Stimulated activated CD4-positive, alpha-beta T cell treated with anti-CD3 and anti-CD28 coated beads, Interleukin-4, amount 100 ng/mL, for 1 hour (primary cell): ENCODE measurements around the gene EPN2.
"Not testable (repeated sequence)": the region's sequence is repeated elsewhere in the genome, so short reads cannot be mapped to it uniquely, and the experiment has no call there.

Experiments used
- DNase-seq: peaks from one replicate; pipeline ENCODE4 v3.0.0-alpha.2; 2020

EPN2 gene

DNA sequence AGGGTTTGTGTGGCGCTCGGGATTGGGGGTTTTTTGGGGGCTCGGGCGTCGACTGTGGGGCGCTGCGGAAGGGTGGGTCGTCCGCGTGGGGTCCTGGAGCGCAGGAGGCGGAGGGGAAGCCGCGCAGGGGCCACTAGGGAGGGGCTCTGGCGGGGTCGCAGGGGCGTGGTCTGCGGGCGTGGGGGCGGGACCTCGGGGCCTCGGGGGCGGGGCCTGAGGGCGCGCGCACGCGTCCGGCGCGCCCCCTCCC, at the start of gene EPN2:
TSS of gene EPN2 (plus strand) at position 228 of the 250 bp plus-strand sequence. CDS start 45,754 bp downstream, outside the sequence.
- DNase-seq, result peak; percentile 65

DNA sequence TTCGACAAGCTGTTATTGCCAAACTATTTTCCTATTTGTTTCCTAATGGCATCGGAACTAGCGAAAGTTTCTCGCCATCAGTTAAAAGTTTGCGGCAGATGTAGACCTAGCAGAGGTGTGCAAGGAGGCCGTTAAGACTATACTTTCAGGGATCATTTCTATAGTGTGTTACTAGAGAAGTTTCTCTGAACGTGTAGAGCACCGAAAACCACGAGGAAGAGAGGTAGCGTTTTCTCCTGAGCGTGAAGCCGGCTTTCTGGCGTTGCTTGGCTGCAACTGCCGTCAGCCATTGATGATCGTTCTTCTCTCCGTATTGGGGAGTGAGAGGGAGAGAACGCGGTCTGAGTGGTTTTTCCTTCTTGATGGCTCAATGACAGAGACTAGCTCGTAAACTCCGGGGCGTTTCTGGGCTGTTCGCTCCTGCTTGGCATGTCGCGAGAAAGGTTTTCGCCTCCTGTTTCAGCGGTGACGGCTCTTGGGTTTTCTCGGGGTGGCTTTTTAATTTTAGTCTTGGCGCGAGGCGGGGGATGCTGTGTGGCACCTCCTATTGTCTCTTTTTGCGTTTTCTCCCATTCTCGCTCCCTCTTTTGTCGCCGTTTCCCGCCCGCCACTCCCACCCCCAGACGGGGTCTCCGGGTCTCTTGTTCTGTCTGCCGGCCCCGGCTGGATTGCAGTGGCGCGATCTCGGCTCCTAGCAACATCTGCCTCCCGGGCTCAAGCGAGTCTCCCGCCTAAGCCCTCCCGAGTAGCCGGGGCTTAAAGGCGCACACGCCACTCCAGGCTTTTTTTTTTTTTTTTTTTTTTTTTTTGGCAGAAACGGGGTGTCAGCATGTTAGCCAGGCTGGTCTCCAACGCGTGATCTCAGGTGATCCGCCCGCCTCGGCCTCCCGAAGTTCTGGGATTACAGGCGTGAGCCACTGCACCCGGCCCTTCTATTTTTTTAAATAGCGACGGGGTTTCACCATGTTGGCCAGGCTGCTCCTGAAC, 49.0 kb upstream of the EPN2 start:
- not testable (repeated sequence) for DNase-seq

DNA sequence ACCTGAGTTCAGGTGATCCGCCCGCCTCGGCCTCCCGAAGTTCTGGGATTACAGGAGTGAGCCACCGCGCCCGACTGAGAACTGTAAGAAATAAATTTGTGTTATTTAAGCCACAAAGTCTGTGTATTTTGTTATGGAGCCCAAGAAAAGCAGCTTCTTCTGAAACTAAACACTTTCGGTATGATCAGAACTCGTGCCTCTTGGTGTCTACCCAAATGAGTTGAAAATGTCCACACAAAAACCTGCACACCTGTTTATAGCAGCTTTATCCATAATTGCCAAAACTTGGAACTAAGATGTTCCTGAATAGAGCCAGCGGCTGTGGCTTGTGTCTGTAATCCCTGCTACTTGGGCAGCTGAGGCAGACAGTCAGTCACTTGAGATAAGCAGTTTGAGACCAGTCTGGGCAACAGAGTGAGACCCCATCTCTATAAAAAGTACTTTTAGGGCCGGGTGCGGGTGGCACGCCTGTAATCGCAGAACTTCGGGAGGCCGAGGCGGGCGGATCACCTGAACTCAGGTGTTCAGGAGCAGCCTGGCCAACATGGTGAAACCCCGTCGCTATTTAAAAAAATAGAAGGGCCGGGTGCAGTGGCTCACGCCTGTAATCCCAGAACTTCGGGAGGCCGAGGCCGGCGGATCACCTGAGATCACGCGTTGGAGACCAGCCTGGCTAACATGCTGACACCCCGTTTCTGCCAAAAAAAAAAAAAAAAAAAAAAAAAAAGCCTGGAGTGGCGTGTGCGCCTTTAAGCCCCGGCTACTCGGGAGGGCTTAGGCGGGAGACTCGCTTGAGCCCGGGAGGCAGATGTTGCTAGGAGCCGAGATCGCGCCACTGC, 48.1 kb upstream of the EPN2 start:
- DNase-seq, result not testable (repeated sequence)

DNA sequence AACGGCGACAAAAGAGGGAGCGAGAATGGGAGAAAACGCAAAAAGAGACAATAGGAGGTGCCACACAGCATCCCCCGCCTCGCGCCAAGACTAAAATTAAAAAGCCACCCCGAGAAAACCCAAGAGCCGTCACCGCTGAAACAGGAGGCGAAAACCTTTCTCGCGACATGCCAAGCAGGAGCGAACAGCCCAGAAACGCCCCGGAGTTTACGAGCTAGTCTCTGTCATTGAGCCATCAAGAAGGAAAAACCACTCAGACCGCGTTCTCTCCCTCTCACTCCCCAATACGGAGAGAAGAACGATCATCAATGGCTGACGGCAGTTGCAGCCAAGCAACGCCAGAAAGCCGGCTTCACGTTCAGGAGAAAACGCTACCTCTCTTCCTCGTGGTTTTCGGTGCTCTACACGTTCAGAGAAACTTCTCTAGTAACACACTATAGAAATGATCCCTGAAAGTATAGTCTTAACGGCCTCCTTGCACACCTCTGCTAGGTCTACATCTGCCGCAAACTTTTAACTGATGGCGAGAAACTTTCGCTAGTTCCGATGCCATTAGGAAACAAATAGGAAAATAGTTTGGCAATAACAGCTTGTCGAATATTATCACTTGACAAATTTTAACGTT, 47.3 kb upstream of the EPN2 start:
- DNase-seq, result not testable (repeated sequence)

DNA sequence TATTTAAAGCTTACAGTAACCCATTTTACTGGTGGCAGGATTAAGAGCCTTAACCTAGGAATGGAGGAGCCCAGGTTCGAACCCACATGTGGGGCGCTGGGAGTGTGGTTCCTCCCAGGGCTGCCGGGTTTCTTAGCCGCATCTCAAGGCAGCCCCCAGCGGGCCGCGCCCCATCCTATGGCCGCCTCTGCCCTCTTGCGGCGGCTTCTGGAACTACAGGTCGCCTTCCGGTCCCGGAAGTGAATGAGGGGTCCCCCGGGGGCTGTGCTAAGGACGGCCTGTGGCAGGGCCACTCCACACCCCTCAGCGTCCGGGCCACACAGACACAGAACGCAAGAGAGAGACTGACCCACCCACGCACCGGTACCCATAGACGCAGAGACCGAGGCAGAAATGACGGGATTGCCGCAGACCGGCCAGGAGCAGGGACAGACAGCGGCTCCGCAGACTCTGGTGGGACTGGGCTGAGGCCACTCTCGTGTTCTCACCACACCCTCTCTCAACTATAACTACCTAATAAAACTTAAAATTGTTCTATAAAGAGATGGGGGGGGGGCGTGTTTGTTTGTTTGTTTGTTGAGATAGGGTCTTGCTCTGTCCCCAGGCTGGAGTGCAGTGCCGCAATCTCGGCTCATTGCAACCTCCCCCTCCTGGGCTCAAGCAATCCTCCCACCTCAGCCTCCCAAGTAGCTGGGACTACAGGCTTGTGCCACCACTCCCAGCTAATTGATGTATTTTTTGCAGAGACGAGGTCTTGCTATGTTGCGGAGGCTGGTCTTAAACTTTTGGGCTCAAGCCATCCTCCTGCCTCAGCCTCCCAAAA, 40.6 kb upstream of the EPN2 start:
- DNase-seq, result peak; percentile 5

DNA sequence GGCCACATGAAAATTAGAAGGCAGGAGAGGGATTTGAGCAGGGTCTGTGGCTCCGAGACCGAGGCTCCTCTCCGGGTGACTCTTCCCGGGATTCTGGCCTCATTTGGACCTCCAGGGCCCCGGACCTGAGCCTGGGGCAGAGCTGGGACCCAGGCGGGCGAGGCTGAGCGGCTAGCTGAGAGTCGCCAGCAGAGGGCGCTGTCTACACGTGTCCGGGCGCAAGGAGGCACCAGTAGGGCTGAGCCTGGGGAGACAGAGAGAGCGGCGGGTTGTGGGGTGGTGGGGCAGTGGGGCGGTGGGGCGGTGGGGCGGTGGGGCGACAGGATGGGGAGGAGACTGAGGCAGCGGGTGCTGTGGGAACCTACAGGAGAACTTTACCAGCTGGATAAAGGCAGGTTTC, 34.7 kb upstream of the EPN2 start:
- DNase-seq, result not testable (repeated sequence)

DNA sequence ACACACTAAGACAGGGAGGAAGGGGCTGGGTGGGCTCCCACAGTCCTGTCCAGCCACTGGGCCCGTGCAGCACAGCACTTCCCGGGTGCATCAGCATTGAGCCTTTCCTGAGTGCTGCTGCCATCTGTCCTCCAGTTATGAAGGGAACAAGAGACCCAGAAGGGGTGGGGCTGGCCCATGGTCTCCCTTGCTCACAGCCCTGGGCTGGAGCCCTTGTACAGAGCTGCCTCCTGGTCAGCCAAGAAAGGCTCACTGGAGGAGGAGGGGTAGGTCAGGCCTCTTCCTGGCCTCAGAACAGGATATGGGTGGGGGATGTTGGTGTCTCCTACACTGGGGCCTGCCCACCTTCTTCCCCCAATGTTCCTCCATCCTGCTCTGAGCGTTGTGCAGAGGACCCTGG, 33.7 kb upstream of the EPN2 start:
- DNase-seq, result not testable (repeated sequence)

DNA sequence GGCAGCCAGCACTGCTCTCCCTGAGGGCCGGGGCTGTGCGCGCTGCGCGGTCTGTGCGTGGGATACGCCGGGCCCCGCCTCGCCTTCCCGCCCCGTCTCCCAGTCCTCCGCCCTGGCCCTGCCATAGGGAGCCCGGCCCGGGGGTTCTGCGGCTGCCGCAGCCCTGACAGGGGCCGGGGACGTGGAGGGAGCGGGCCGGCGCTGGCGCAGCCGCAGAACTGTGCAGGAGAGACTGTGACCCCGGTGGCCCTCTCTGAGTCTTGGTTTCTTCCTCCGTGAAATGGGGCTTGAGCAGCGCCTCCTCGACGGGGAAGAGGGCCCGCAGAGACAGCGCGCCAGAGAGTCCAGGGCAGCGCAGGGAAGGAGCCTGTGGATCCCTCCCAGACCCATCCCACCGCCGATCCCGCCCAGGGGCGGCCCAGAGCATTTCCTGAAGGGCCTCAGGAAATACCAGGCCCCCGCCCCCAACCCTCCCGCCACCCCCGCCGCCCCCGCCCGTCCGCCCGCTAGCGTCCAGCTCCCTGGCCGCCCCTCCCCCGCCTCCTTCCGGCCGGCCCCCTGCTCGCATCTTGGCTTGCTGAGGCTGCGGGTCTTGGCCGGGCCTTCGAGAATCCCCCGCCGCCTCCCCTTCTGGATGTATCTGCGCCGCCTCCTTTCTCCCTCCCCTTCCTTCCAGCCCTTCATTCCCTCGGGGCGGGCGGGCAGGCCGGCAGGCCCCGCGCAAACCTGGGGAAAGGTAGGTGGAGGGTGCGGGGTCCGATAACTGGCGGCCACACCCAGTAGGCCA, 21.9 kb upstream of the EPN2 start:
- not testable (repeated sequence) for DNase-seq

DNA sequence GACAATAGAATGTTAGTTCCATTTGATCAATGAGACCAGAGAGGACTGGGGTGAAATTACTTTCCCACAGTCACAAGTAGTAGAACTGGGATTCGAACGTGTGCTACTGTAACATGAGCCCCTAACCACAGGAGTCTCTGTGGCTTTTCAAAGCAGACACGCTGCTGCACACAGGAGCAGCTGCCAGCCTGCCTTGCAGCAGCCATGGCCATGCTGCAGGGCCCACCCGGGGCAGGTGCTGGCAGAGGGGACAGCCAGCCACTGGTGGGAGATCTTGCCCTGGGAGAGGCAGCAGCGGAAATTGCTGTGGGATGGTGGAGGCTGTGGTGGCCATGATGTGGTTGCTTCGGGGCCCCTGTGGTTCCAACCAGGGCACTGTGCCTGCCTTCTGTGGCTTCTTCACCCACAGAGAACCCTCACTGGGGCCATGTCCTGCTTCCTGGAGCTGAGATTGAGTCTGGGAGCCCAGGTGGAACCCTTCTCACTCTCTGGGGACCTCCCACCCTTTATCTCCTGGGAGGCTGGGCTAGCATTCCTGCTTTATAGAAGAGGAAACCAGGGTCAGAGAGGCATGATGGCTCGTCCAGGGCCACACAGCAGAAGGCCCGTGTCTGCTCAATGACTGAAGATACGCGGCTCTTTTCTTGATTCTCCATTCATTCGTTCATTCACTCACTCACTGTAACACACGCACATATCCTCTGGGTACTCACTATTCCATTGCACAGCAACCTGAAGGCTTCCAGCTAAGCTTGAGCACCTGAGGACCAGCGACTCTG, 20.8 kb upstream of the EPN2 start:
- not testable (repeated sequence) for DNase-seq

DNA sequence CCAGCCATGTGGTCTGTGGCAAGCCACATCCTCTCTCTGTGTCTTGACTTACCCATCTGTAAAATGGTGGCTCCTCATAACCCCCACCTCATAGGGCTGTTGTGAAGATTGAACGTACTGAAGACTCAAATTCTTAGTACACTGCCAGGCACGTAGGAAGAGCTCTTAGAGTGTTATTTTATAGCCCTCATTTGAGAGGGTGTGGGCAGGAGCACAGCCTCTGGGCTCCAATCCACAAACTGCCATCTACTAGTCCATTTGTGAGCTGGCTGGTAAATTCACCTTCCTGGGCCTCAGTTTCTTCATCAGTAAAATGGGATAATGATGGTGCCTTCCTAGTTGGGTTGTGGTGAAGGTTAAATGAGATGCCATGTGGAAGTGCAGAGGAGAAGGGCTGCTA, 18.3 kb upstream of the EPN2 start:
- not testable (repeated sequence) for DNase-seq

DNA sequence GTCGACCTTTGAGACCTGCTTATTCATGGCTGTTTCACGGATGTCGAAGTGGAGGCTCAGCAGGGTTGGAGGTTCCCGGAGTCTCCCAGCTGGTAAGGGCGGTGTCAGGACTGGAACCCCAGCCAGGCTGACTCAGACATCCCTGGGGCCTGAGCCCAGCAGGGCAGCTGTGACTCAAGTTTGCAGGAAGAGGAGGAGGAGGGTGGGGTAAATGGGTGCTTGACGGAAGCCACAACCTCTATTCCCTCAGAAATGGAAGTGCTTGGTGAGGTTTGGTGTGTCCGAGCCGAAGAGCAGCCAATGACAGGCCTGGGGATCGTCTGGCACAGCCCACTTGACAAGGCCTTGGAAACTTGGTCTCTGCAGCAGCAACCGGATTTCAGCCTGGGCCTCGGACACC, 17.8 kb upstream of the EPN2 start:
- DNase-seq, result not testable (repeated sequence)

DNA sequence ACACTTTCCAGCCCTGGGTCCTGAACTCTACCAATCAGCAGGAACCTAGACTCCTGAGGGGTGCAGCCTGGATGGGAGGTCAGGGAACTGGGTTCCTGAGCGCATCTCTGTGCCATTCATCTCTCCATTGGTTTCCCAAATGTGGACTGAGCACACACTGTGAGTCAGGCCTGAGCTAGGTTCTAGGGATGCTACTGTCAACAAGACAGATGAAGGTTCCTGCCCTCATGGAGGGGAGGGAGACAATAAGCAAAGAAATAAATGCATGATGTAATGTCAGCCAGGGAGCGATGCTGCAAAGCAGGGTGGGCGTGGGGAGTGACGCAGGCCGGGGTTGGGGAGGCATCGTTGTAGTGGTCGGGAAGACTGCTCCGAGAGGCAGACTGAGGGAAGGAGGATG, 17.0 kb upstream of the EPN2 start:
- not testable (repeated sequence) for DNase-seq

DNA sequence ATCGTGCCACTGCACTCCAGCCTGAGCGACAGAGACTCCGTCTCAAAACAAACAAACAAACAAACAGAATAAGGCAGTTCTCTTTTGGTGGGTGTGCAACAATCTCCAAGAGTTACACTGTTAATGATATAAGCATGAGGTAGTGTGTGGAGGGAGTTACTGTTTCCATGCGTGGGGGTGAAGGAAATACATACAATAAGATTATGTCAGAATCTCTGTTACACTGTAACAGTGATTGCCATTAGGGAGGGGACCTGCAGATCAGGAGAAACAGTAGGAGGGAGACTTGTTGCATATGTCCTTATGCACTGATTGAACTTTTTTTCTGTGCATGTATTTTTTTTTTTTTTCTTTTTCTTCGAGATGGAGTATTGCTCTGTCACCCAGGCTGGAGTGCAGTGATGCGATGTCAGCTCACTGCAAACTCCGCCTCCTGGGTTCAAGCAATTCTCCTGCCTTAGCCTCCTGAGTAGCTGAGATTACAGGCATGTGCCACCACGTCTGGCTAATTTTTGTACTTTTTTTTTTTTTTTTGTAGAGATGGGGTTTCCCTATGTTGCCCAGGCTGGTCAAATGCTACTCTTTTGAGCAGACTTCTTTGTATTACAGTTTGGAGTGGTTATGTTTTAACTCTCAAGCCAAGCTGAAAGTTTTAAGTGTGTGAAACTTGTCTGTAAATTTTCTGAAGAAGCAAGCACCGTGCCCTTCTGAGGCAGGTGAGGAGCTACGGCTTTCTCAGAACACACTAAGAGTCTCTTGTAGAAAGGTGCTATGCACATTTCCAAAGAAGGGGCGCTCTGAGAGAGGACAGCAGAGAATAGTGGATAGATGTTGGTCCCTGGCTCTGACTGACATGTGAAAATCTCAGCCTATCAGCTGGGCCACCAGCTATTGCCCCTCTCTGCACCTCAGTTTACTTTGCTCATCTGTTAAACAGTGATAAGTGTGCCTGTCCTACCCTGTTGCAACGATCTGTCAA, 10.3 kb upstream of the EPN2 start:
- not testable (repeated sequence) for DNase-seq

DNA sequence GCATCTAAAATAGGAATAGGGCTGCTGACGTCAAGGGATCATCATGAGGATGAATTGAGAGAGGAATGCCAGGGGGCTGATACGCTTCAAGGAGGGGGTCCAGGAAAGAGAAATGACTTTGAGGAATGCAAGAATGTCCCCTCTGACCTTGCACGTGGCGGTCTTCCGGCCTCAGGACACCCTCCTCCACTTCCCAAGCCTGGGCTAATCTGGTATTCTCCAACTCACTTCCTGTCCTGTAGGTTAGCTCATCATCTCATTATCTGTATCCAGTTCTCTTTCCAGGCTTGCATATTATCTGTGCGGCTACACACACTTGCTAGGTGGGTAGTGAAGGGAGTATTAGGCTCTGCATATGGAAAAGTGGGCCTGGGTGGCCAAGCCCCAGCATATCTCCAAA, 2.5 kb upstream of the EPN2 start:
- not testable (repeated sequence) for DNase-seq

DNA sequence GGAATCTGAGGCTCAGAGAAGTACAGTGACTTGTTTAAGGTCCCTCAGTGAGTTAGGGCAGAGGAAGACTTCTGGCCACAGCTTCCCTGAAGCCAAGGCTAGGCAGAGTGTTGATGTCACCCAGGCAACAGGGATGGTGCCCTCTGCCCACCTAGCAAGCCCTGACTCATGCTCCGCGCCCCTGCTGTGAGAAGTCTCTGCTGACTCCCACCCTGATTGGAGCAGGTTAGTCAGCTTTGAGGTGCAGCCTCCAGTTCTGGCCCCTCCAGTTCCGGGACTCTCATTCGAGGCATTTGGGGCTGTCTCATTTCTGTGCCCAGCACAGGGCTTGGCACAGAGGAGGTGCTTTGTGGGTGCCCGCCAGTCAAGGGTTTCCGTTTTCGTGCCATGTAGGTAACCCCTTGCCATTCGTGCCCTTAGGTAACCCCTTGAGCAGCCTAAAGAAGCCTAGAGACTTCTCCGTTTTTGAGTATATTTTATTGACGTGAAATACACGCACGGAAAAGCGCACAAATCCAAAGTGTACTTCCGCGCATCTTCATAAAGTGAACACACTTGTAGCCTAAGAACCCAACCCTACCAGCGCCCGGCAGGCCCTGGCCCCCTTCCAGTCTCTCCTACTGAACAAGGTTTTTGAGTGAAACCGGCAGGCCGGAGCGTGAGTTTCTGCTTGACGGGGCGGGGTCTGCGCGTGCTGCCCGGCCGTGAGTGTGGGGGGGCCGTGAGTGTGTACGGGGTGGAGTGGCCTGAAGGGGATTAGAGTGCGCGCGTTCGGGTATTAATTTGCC, 621 bp upstream of the EPN2 start:
- not testable (repeated sequence) for DNase-seq

DNA sequence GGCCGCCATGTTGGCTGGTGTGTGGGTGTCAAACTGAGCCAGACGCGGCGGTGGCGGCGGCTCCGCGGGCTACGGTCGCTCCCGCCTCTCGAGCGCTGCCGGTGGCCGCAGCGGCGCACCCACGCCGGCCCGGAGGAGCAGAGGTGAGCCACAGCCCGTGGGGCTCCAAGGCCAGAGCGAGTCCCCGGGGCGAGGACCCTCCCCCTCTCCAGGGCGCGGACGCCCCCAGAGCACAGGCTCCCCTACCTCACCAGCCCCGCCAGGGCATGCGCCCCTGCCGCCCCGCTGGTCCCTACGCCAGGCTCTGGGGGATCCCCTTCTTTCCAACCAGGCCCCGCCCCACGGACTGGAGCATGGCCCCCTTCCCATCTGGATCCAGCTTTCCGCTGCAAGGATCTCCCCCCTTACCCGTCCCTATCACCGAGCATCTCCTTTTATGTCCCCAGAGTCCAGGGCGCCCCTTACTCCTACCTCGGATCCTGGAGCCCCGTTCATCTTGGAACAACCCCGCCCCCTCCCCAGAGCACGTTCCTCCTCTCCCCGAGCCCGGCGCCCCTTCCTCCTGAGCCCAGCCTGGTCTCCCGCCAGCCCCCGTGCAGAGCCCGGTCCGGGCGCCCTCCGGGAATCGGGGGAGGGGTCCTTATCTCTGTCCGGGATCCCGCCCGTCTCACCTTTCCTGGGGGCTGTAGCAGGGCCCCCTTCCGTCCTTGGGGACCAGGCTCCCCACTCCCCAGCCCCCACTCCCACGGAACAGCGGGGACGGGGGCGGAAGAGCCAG, 412 bp downstream of the EPN2 start:
- peak; percentile 41 for DNase-seq

DNA sequence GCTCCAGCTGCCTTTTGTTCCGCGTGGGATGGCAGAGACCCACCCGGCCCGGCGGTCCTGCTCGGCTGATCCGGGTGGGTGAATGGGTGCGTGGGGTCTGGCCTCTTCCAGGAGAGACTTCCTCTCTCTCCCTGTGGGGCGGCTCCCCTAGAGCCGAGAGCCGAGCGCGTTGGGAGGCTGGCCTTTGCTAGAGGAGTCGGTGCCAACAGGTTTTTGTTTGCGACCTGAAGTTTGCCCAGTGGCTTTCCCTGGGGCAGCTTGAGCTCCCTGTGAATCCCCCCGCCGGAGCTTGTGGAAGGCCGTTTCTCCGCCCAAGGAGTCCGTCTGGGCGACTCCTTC, 970 bp downstream of the EPN2 start:
- peak; percentile 13 for DNase-seq

DNA sequence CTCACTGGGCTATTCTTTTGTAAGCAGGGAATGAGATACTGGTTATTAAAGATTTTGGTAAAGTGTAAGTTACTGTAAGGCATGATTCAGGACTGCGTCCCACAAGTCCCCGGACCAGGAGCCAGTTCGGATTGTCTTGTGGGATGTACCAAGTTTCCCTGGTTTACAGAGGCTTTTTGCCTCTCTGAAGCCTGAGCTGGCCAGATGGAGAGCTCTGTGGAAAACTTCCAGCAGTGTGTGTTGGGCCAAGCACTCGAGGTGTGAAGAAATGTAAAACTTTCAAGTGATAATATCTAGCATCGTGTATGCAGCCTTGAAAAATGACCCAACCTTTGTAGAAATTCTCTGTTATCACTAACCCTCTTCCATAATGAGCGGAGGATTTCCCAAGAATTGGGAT, 2.4 kb downstream of the EPN2 start:
- no peak for DNase-seq
